HG03039 (cell line): ENCODE results near the gene SPDYE11.
A peak's percentile ranks its signal among the peaks of the same experiment; 100 is the strongest.
"Not testable (repeated sequence)": the region's sequence is repeated elsewhere in the genome, so short reads cannot be mapped to it uniquely, and the experiment has no call there.

Source experiments
- ATAC-seq: cut with Tn5 transposase; IDR thresholded peaks from one replicate; pipeline ENCODE4 v1.9.1; 2021; ENCODE audit warnings: mild to moderate bottlenecking, moderate library complexity; ENCODE audit not compliant: unreplicated experiment

Gene SPDYE11

GRCh38 chr7:73057811-73058210, at the start of gene SPDYE11:
Gene SPDYE11 (minus strand): TSS chr7:73057911. CDS start chr7:73056111, 1,800 bp downstream.
- not testable (repeated sequence) for ATAC-seq

GRCh38 chr7:73085938-73086337, 28.2 kb upstream of the SPDYE11 start, which contains the start of gene SPDYE9:
Gene SPDYE9 (minus strand): TSS chr7:73086038. CDS start chr7:73084238, 1,800 bp downstream.
- not testable (repeated sequence) for ATAC-seq

GRCh38 chr7:73029666-73030065, 28.0 kb downstream of the SPDYE11 start, which contains the start of gene SPDYE8:
Gene SPDYE8 (minus strand): TSS chr7:73029766. CDS start chr7:73027966, 1,800 bp downstream.
- ATAC-seq = not testable (repeated sequence)

- ATAC-seq = not testable (repeated sequence)
These were observed 51.2 kb downstream of the SPDYE11 start for GRCh38 chr7:73006491-73006890.

GRCh38 chr7:73005693-73006447, 51.8 kb downstream of the SPDYE11 start:
- ATAC-seq = peak; percentile 58

- ATAC-seq = peak; percentile 73
These were observed 52.4 kb downstream of the SPDYE11 start for GRCh38 chr7:73005356-73005692.

GRCh38 chr7:72997887-72998468, 59.7 kb downstream of the SPDYE11 start:
- not testable (repeated sequence) for ATAC-seq
